Measurements from ENCODE around the gene EML6. TPM values are rescaled to one million over a fixed set of nuclear protein-coding genes. Genes with fewer than 3 reads are reported as not detected.

Gene EML6
- total RNA-seq, 4 donors from 2014 or later, result 1.2 to 4.4 (median 3.1) TPM

GRCh38 chr2:54808661-54809060, 85.2 kb downstream of the EML6 start:
- Histone ChIP-seq H3K36me3 (no peaks in the 10 kb centered on the region), H3K27ac (no peak overlapping the region), H3K9me3 (no peaks in the 10 kb centered on the region), H3K4me3 (no peak overlapping the region), H3K4me1 (peaks cover 0 to 9% (median 0%) of the 10 kb centered on the region in 3 donors), H3K27me3 (no peaks in the 10 kb centered on the region)
- WGBS, 2 donors, result 39 to 67% methylated on average over 1 of the region's 1 CpG
- TF ChIP-seq CTCF (IDR thresholded peaks at IDR 0.05) (no peak), POLR2A (IDR thresholded peaks at IDR 0.05) (no peak)
- intact Hi-C loops (cut with DNase I), result no loop called here
- no peak for DNase-seq

GRCh38 chr2:54809819-54810218, 86.4 kb downstream of the EML6 start:
- H3K27me3 ChIP-seq, result no peaks in the 10 kb centered on the region
- H3K36me3 ChIP-seq, result no peaks in the 10 kb centered on the region
- intact Hi-C loops (cut with DNase I), result no loop called here
- peaks cover 0 to 12% (median 0%) of the 10 kb centered on the region in 3 donors for H3K4me1 ChIP-seq
- no peak for DNase-seq
- H3K27ac ChIP-seq, result no peak overlapping the region
- H3K9me3 ChIP-seq, result no peaks in the 10 kb centered on the region
- TF ChIP-seq POLR2A (IDR thresholded peaks at IDR 0.05) (no peak), CTCF (IDR thresholded peaks at IDR 0.05) (no peak)
- H3K4me3 ChIP-seq, result no peak overlapping the region

GRCh38 chr2:54810246-54810645, 86.8 kb downstream of the EML6 start:
- no peak overlapping the region for H3K4me3 ChIP-seq
- H3K4me1 ChIP-seq, result peaks cover 0 to 16% (median 0%) of the 10 kb centered on the region in 3 donors
- H3K27ac ChIP-seq, result no peak overlapping the region
- no peak for DNase-seq
- WGBS, 2 donors, result 55 to 67% methylated on average over 3 of the region's 3 CpGs
- TF ChIP-seq POLR2A (IDR thresholded peaks at IDR 0.05), result no peak
- TF ChIP-seq CTCF (IDR thresholded peaks at IDR 0.05), result no peak
- intact Hi-C loops (cut with DNase I), result no loop called here
- no peaks in the 10 kb centered on the region for H3K27me3 ChIP-seq
- H3K36me3 ChIP-seq, result no peaks in the 10 kb centered on the region
- H3K9me3 ChIP-seq, result no peaks in the 10 kb centered on the region

- Histone ChIP-seq H3K4me1 (peaks cover 0 to 24% (median 0%) of the 10 kb centered on the region in 3 donors), H3K36me3 (no peaks in the 10 kb centered on the region), H3K9me3 (no peaks in the 10 kb centered on the region), H3K27ac (peak overlapping the region; percentile 51 to 74 (median 70)), H3K4me3 (no peak overlapping the region), H3K27me3 (no peaks in the 10 kb centered on the region)
- intact Hi-C loops (cut with DNase I), result no loop called here
- no peak for DNase-seq
- WGBS, 2 donors, result 44 to 50% methylated on average over 1 of the region's 1 CpG
- TF ChIP-seq POLR2A (IDR thresholded peaks at IDR 0.05) (no peak), CTCF (IDR thresholded peaks at IDR 0.05) (no peak)
Observed at GRCh38 chr2:54813584-54813983, 90.1 kb downstream of the EML6 start.

GRCh38 chr2:54814389-54815147, 91.1 kb downstream of the EML6 start:
- TF ChIP-seq POLR2A (IDR thresholded peaks at IDR 0.05) (no peak), CTCF (IDR thresholded peaks at IDR 0.05) (no peak)
- Histone ChIP-seq H3K36me3 (no peaks in the 10 kb centered on the region), H3K4me1 (peaks cover 0 to 24% (median 0%) of the 10 kb centered on the region in 3 donors), H3K4me3 (peak overlapping the region in 3 of 4 donors; percentile 11 to 41 (median 16)), H3K9me3 (no peaks in the 10 kb centered on the region), H3K27ac (peak overlapping the region; percentile 51 to 74 (median 70)), H3K27me3 (no peaks in the 10 kb centered on the region)
- no peak for DNase-seq
- intact Hi-C loops (cut with DNase I), result no loop called here
- WGBS, 2 donors, result 33 to 43% methylated on average over 9 of the region's 9 CpGs
